ENCODE data around the gene RTN4RL2.

RTN4RL2 gene

GRCh38 chr11:57498540-57498939 lies 38.2 kb downstream of the RTN4RL2 start:
- DNase-seq (ENCODE audit: low read depth in 1 of 2, low spot score in 1 of 2) = no peak

GRCh38 chr11:57499413-57499982 lies 39.2 kb downstream of the RTN4RL2 start:
- no peak for DNase-seq (ENCODE audit: low read depth in 1 of 2, low spot score in 1 of 2)

- no peak for DNase-seq (ENCODE audit: low read depth in 1 of 2, low spot score in 1 of 2)
These were observed 39.7 kb downstream of the RTN4RL2 start for GRCh38 chr11:57499983-57500461.

- DNase-seq (ENCODE audit: low read depth in 1 of 2, low spot score in 1 of 2) = no peak
These were observed 40.2 kb downstream of the RTN4RL2 start for GRCh38 chr11:57500515-57500914.

GRCh38 chr11:57500926-57501325 lies 40.6 kb downstream of the RTN4RL2 start:
- DNase-seq (ENCODE audit: low read depth in 1 of 2, low spot score in 1 of 2) = no peak

- DNase-seq (ENCODE audit: low read depth in 1 of 2, low spot score in 1 of 2) = no peak
These were observed 41.6 kb downstream of the RTN4RL2 start for GRCh38 chr11:57501953-57502352.

- DNase-seq (ENCODE audit: low read depth in 1 of 2, low spot score in 1 of 2) = no peak
These were observed 42.0 kb downstream of the RTN4RL2 start for GRCh38 chr11:57502376-57502775.

GRCh38 chr11:57502870-57503269 lies 42.5 kb downstream of the RTN4RL2 start:
- DNase-seq (ENCODE audit: low read depth in 1 of 2, low spot score in 1 of 2) = no peak

- DNase-seq (ENCODE audit: low read depth in 1 of 2, low spot score in 1 of 2) = no peak
These were observed 44.2 kb downstream of the RTN4RL2 start for GRCh38 chr11:57504511-57504910.

- DNase-seq (ENCODE audit: low read depth in 1 of 2, low spot score in 1 of 2) = no peak
These were observed 46.2 kb downstream of the RTN4RL2 start for GRCh38 chr11:57506522-57506921.

GRCh38 chr11:57508341-57509170 lies 48.2 kb downstream of the RTN4RL2 start:
- DNase-seq (ENCODE audit: low read depth in 1 of 2, low spot score in 1 of 2) = no peak

- no peak for DNase-seq (ENCODE audit: low read depth in 1 of 2, low spot score in 1 of 2)
These were observed 51.6 kb downstream of the RTN4RL2 start for GRCh38 chr11:57511741-57512430.

GRCh38 chr11:57512646-57513451 lies 52.5 kb downstream of the RTN4RL2 start:
- DNase-seq (ENCODE audit: low read depth in 1 of 2, low spot score in 1 of 2) = no peak

- DNase-seq (ENCODE audit: low read depth in 1 of 2, low spot score in 1 of 2) = no peak
These were observed 53.1 kb downstream of the RTN4RL2 start for GRCh38 chr11:57513452-57513795.

GRCh38 chr11:57513911-57514537 lies 53.7 kb downstream of the RTN4RL2 start:
- DNase-seq (ENCODE audit: low read depth in 1 of 2, low spot score in 1 of 2) = peak in 1 of 2 donors; percentile 31

- peak in 1 of 2 donors; percentile 28 for DNase-seq (ENCODE audit: low read depth in 1 of 2, low spot score in 1 of 2)
These were observed 54.4 kb downstream of the RTN4RL2 start for GRCh38 chr11:57514538-57515331.

- peak in 1 of 2 donors; percentile 11 for DNase-seq (ENCODE audit: low read depth in 1 of 2, low spot score in 1 of 2)
These were observed 55.2 kb downstream of the RTN4RL2 start, which contains the start of gene SLC43A1 for GRCh38 chr11:57515332-57516060. SLC43A1 (minus strand) TSS chr11:57515702; CDS start chr11:57514111, 1,591 bp downstream.

- no peak for DNase-seq (ENCODE audit: low read depth in 1 of 2, low spot score in 1 of 2)
These were observed 55.7 kb downstream of the RTN4RL2 start for GRCh38 chr11:57516061-57516443.

GRCh38 chr11:57521116-57521515 lies 60.8 kb downstream of the RTN4RL2 start:
- DNase-seq (ENCODE audit: low read depth in 1 of 2, low spot score in 1 of 2) = no peak
